Ramos (cell line): Measurements from ENCODE around the gene FAM13C.

ENCODE experiments used
- in situ Hi-C: fragments of 300-500 bp; cut with MboI; formaldehyde crosslinking; loops from one replicate; pipeline ENCODE4 v1.14.3; 2022; ENCODE audit warnings: low sequenced_read_pairs; ENCODE audit not compliant: unreplicated experiment

The FAM13C gene

DNA sequence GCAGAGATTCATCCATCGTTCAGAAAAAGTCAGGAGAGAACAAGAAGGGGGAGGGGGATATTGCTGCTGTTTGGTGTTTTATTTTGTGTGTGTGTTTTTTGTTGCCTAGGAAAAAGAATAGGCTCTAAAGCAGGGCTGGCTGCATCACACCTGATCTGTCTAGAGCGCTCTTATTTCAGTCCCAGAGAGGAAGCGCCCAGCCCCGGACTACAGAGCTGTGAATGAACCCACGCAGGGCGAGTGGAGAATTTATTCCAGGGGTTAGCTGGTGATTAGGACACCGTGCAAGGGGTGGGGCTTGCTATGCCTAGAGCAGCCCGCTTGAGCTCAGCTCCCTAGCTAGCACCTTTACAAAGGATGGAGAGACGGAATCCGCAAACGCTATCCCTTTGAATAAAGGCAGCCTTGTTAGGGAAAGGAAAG is 621 bp upstream of the FAM13C start:
- in situ Hi-C loops: no loop called here

DNA sequence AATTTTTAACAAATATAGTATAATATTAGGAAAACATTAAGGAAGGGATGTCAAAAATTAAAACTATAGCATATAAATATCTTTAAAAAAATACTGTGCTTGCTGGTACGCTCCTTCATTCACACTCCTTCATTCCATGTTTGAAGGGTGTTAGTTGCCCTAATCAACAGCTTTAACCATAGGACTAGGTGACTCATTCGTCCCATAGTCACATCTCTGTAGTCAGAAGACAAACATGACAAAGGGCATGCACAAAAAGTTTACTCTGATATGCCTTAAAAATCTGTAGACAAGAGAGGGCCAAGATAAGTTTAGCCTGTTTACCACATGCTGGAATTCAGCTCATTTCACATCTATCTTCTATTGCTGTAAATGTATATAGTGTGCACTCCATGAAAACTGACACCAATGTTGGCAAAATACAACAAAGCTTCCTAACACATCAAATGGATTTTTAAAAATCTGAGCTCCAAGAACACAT is 646 bp downstream of the FAM13C start:
- in situ Hi-C loops: no loop called here

- in situ Hi-C loops: no loop called here
Observed at GRCh38 chr10:59360605-59361405, 1.5 kb downstream of the FAM13C start.

DNA sequence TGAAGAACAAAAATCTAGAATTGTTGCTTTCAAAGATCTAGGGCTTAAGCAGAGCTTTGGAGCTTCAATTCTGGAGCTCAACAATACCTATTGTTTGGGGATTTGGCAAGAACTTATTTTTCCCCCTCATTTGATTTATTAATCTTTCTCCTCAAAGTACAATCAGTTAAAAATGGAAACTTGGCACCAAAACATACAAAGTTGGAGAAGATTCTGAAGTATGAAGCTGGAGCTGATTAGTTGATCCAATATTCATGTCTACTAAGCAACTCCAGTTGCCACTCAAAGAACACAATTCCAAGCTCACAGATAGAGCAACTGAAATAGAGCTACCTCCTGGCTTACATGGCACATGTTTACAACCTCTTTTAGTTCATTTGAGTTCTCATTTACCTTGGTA is 3.8 kb downstream of the FAM13C start:
- in situ Hi-C loops: no loop called here

GRCh38 chr10:59354434-59354833 is 7.9 kb downstream of the FAM13C start:
- in situ Hi-C loops: no loop called here

DNA sequence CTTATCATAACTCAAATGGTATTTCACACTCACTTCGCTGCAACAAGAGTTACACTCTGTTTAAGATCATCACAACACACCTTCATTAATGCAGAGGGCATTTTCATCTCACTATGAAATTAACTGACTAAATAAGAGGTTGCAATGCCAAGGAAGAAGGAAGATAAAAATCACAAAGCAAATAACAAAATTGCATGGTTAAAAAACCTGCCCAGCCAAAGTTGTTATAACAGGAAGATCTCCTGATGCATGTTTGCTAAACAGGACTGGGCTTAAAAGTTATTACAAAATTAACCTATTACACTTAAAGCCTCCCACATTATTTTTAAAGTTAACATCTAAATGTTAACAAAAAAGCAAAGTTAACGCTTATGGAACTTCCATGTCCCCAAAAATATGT is 11.8 kb downstream of the FAM13C start:
- in situ Hi-C loops: no loop called here

DNA sequence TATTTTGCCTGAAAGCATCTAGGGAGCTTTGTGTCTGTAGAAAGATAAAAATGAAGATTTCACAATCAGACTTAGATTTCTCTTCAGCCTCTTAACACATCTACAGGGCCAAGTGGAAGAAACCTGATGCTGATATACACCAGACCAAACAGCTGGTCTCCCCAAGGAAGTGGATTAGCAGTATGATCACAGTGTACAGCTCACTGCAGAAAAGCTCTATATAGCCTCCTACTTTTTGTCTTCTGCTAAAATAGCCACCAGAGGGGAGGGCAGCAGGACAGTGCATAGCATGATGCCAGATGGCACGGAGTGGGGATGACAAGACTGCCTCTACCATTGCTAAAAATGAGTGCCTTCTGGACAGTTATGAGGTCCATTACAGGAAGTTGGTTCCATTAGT is 16.0 kb downstream of the FAM13C start:
- in situ Hi-C loops: no loop called here

- in situ Hi-C loops: no loop called here
Observed at GRCh38 chr10:59342723-59343122, 19.6 kb downstream of the FAM13C start.

- in situ Hi-C loops: no loop called here
Observed at GRCh38 chr10:59342000-59342399, 20.3 kb downstream of the FAM13C start.

- in situ Hi-C loops: no loop called here
Observed at GRCh38 chr10:59340285-59340684, 22.1 kb downstream of the FAM13C start.

- in situ Hi-C loops: no loop called here
Observed at GRCh38 chr10:59339351-59339750, 23.0 kb downstream of the FAM13C start.

DNA sequence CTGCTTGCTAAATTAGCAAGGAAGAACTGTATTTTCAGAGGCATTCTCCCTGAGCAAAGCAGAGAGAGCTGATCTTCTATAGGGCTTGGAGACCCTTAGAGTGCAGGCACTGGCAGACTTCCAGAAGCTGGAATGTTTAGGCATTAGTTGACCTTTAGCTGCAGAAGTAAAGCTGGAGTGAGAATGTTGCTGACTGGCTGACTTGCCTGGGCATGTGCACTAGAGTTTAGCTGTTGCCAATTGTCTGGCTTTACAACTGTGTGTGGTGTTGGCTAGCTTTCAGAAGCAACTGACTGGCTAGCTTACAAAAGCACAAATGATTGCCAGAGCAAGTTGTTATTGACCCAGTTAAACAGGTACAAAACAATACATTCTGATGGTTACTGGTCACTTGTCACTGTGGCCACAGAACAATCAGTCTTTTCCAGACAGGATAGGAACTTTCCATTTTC is 25.1 kb downstream of the FAM13C start:
- in situ Hi-C loops: no loop called here

DNA sequence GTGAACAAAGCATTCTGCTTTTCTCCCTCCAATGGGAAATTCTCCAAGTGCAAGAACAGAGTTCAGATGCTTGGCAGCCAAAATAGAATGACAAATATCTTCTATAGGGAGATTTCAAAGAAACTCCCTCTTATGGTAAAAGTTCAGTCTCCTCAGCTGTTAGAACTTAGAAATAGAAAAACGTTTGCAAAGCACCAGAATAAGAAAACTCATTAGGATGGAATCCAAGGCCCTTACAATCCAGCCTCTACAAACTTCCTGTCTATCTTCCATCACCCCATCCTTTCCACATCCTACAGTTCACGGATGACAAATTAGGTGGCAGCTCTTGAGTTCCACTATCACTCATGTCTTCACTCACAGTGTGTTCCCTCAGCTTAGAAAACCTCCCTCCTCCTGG is 25.7 kb downstream of the FAM13C start:
- in situ Hi-C loops: no loop called here

DNA sequence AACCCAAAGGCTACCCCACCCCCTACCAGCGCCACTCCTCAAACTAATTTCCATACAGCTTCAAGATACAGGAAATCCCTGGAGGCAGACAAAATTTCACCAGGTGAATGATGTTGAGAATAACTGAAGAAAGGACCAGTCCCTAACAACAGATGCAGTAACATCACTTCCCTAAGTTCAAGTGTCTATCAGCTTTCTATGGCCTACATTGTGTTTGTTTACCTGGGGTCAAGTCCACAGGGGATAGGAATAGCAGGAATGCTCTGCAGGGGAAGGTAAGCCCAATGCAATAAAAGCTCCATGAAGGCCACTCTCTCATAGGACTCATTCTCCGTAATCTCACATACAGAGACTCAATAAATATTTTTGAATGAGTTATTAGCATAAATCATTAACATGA is 26.9 kb downstream of the FAM13C start:
- in situ Hi-C loops: no loop called here

- in situ Hi-C loops: no loop called here
Observed at GRCh38 chr10:59333701-59334100, 28.6 kb downstream of the FAM13C start.

GRCh38 chr10:59332581-59332980 is 29.8 kb downstream of the FAM13C start:
- in situ Hi-C loops: no loop called here

- in situ Hi-C loops: no loop called here
Observed at GRCh38 chr10:59331661-59332060, 30.7 kb downstream of the FAM13C start.

GRCh38 chr10:59325116-59325515 is 37.2 kb downstream of the FAM13C start:
- in situ Hi-C loops: no loop called here

DNA sequence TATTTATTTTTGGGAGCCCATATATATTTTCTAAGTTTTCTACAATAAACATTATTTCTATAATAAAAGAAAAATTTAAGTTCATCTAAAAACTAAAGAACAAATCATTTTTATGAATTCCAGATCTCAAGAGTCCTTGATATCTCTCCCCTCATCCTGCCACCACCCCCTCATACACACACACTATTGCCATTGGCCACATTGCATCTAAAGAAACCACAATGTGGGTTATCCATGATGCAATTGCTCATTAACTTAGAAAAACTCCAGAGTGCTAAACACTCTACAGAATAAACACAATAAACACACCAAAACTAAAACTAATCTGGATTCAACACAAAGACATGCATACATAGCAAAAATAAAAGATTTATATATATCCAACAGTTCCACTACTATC is 37.8 kb downstream of the FAM13C start:
- in situ Hi-C loops: no loop called here

DNA sequence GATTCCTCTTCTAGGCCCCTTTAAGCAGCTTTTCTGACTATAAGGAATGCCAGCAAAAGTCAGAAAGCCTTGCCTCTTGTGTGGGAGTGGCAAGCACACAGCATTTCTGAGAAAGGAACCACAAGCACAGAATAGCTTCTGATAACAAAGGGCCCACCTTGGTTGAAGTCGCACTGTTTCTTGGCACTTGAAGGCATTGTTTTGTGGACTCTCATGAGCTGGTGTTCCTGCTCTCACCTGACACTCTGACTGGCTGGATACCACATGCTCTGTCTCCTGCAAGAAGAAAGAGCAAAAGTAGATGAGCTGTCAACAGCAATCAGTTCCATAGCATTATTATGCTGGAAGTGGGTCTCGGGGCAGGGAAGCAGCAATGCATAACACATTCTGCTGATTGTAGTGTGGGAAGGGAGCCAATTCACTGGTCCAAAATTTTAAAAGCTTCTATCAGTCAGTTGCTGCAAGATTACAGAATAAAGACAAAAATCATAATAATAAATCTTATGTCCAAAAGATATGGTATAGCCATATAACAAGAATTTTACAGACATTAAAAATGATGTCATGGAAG is 38.4 kb downstream of the FAM13C start:
- in situ Hi-C loops: no loop called here

DNA sequence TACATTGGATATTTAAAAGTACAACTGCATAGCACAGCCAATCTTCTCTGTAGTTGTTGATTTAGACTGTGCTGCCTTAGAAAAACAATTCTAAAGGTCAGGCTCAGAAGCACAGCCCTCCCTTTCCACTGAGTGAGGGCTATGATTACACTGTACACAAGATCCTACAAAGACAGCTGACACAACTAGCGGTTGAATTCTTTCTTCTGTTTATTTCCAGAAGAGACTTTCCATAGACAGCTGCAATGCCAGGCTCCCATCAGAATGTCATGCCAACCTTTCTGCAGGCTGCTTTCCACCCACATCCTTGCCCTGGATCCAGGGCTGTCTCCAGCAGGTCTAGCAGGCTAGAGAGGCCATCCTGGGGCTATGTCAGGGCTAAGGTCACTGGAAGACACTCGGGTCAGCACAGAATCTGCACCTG is 39.3 kb downstream of the FAM13C start:
- in situ Hi-C loops: no loop called here

DNA sequence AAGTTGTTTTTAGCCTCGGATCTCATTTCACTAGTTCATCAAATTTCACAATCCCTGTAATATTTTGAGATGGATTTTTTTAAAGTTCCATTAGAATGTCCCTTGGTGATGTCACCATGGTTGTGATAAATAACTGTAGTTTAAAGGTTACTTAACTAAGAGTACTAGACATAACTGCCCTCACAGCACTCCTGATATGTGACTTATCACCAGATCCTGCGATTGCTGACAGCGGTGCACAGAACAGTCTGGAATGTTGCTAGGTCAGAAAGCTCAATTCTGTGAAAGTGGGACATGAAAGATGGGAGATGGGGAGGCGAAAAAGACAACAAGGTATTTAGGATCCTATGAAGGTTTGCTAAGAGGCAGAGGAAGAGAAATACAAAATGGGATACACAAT is 40.2 kb downstream of the FAM13C start:
- in situ Hi-C loops: no loop called here
